ENCODE data around the gene SCN5A.

DNA sequence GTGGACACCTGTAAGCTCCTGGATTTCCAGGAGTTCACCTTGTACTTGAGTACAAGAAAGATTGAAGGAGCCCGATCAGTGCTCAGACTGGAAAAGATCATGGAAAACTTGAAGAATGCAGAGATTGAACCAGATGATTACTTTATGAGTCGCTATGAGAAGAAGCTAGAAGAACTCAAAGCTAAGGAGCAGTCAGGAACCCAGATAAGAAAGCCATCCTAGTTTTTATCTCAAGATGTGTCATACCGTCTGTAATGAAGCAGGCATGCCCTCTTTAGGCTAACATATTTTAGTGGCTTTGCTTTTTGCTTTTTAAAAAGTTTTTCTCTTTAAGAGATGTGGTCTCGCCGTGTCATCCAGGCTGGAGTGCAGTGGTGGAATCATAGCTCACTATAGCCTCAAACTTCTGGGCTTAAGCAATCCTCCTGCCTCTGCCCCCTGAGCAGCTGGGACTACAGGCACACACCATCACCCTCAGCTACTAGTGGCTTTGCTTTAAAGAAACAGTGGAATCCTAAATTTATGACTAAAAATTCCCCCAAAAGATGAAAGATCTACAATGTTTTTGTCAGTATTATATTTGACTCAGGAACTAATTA, 125.2 kb downstream of the SCN5A start:
- TF ChIP-seq POLR2A (IDR thresholded peaks at IDR 0.05) (no peak), POLR2AphosphoS5 (IDR thresholded peaks at IDR 0.05) (no peak), EP300 (IDR thresholded peaks at IDR 0.05) (no peak)
- TF ChIP-seq, protein P1, sequence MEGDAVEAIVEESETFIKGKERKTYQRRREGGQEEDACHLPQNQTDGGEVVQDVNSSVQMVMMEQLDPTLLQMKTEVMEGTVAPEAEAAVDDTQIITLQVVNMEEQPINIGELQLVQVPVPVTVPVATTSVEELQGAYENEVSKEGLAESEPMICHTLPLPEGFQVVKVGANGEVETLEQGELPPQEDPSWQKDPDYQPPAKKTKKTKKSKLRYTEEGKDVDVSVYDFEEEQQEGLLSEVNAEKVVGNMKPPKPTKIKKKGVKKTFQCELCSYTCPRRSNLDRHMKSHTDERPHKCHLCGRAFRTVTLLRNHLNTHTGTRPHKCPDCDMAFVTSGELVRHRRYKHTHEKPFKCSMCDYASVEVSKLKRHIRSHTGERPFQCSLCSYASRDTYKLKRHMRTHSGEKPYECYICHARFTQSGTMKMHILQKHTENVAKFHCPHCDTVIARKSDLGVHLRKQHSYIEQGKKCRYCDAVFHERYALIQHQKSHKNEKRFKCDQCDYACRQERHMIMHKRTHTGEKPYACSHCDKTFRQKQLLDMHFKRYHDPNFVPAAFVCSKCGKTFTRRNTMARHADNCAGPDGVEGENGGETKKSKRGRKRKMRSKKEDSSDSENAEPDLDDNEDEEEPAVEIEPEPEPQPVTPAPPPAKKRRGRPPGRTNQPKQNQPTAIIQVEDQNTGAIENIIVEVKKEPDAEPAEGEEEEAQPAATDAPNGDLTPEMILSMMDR (IDR thresholded peaks at IDR 0.05), result no peak
